GM18858 (cell line): ENCODE results near the gene IPO4.

Source experiments
- ATAC-seq: cut with Tn5 transposase; IDR thresholded peaks from one replicate; pipeline ENCODE4 v1.9.1; 2021; ENCODE audit not compliant: unreplicated experiment

The IPO4 gene

GRCh38 chr14:24178399-24179178 lies 10.0 kb downstream of the IPO4 start:
- no peak for ATAC-seq

GRCh38 chr14:24177891-24178290 lies 10.7 kb downstream of the IPO4 start:
- ATAC-seq: no peak

DNA sequence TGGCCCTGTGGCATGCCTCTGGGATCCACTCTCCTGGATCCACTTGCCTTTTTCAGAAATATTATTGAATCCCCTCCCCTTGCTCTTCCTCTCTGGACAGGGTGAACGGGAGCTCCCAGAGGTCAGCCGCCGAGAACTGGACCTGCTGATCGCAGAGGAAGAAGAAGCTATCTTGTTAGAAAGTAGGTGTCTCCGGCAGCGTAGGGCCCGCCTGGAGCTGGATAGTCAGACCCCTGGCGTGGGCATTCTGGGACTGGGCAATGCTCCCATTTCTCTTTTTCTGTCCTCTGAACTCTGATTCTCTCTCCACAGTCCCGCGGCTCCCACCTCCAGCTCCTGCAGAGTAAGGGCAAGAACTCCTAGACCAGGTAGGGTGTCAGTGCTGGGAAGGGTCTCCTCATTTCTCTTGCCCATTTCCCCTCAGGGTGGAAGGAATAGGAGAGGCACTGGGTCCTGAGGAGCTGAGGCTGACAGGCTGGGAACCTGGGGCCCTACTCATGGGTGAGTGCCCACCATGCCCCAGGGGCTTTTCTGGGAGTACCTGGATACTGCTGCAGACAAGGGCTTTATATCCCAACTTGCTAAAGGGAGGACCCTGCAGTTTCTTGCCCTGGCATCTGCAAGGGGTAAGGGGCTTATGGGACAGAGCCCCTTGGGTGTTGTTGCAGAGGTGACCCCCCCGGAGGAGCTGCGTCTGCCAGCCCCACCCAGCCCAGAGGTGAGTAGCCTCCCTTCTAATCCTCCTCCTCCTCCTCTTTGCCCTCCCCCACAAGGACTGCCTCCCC lies 11.4 kb downstream of the IPO4 start:
- no peak for ATAC-seq

GRCh38 chr14:24176599-24176998 lies 12.0 kb downstream of the IPO4 start:
- no peak for ATAC-seq

DNA sequence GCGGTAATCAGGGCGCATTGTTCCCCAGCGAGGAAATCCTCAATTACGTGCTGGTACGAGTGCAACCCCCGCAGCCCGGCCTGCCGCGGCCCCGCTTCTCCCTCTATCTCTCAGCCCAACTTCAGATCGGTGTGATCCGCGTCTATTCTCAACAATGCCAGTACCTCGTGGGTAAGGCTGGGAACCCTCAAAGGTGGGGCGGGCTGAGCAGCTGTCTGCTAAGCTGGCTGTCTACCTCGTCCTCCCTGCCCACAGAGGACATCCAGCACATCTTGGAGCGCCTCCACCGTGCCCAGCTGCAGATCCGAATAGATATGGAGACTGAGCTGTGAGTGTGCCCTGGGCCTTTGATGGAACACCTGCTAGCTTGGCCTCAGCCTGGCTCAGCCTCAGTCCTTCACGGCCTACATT lies 15.7 kb downstream of the IPO4 start:
- ATAC-seq: no peak

- ATAC-seq: no peak
Measured at GRCh38 chr14:24172261-24172860, 16.3 kb downstream of the IPO4 start.

DNA sequence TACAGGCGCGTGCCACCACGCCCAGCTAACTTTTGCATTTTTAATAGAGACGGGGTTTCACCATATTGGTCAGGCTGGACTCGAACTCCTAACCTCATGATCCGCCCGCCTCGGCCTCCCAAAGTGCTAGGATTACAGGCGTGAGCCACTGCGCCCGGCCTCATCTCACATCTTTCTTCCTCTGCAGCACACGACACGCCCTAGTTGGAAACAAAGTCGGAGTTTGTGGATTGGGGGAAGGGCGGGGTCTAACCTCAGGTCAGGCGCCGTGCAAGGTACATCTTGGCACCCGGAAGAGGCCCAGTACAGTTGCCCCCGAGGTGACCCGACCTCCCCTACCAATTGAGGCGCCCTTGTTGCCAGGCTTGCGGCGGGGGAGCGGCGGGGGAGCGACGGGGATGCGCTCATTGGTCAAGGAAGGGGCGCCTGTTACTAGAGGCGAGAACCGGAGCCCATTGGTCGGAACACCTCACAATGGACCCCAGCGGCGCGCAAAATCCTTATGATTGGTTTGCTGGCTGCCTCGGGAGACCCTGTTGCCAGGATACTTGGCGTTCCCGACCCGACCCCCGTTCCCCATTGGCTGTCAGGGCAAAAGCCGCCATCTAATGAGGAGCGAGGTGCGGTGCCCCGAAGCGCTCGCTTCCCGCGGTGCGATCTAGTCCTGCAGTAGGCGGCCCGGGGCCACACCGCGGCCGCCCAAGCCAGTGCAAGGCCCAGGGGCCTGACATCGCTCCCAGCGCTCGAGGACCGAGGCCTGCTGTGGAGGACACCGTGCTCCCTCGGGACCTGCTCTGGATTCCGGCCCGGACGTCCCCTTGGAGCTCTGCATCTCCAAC lies 17.0 kb downstream of the IPO4 start, which contains the start of gene REC8:
Gene REC8 (plus strand): TSS at position 659 of the 839 bp plus-strand sequence. CDS start 473 bp downstream, outside the sequence.
- peak; percentile 70 for ATAC-seq

GRCh38 chr14:24167469-24168114 lies 21.0 kb downstream of the IPO4 start:
- ATAC-seq: no peak

DNA sequence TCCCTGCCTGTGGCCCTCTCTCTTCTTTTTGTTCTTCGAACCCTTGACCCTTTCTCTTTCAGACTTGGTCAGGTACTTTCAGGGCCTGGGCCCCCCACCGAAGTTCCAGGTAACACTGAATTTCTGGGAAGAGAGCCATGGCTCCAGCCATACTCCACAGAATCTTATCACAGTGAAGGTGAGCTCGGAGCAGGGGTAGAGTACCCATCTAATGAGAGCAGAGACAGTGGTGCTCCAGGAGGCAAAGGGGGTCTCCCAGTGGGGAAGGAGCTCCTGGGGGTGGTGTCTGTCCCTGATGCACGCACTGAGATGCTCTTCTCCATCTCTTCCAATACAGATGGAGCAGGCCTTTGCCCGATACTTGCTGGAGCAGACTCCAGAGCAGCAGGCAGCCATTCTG lies 22.8 kb downstream of the IPO4 start:
- no peak for ATAC-seq

- no peak for ATAC-seq
Measured at GRCh38 chr14:24164518-24164991, 24.1 kb downstream of the IPO4 start.

DNA sequence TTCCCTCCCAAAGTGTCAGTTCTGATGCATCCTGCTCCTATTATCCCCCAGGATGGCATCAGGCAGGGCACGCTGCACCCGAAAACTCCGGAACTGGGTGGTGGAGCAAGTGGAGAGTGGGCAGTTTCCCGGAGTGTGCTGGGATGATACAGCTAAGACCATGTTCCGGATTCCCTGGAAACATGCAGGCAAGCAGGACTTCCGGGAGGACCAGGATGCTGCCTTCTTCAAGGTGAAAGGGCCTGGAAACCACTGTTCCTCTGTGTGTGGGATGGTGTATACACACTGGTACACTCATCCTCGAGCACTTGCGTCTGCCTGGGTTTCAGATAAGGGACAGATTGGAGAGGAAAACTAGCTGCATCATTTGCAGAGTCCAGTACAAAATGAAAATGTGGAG lies 26.5 kb downstream of the IPO4 start:
- no peak for ATAC-seq

- peak; percentile 69 for ATAC-seq
Measured at GRCh38 chr14:24160850-24161804, 27.5 kb downstream of the IPO4 start, which contains the start of gene IRF9. TSS of gene IRF9 (plus strand) at chr14:24161265. CDS start at chr14:24162145, 880 bp downstream.

DNA sequence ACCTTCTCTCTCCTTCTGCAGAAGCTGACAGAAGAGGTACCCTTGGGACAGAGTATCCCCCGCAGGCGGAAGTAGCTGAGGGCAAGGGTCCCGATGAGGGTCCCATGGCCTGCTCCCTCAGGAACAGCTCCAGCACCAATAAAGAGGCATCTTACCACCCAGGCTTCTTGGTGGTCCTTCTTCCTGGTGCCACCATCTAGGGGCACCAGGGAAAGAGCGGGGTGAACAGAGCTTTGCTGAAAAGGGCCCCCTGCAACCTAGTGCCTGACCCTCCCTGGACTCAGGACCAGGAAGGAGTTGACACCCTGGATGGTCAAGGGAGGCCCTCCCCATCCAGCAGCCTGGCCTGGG lies 28.1 kb downstream of the IPO4 start:
- no peak for ATAC-seq

GRCh38 chr14:24159777-24160498 lies 28.7 kb downstream of the IPO4 start:
- ATAC-seq: no peak

DNA sequence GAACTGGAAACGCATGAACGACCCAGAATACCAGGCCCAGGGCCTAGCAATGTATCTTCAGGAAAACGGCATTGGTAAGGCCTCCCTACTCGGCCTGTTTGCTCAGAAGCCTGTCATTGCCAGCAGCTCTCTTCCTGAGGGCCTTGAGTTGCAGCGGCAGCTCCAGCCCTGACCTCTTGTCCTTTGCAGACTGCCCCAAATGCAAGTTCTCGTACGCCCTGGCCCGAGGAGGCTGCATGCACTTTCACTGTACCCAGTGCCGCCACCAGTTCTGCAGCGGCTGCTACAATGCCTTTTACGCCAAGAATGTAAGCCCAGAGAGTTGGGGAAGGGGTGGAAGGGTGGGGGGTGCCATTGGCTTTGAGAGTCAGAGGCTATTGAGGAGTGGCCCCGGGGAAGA lies 31.3 kb downstream of the IPO4 start:
- no peak for ATAC-seq

GRCh38 chr14:24156840-24157239 lies 31.8 kb downstream of the IPO4 start:
- ATAC-seq: no peak

- no peak for ATAC-seq
Measured at GRCh38 chr14:24155100-24155499, 33.5 kb downstream of the IPO4 start.

DNA sequence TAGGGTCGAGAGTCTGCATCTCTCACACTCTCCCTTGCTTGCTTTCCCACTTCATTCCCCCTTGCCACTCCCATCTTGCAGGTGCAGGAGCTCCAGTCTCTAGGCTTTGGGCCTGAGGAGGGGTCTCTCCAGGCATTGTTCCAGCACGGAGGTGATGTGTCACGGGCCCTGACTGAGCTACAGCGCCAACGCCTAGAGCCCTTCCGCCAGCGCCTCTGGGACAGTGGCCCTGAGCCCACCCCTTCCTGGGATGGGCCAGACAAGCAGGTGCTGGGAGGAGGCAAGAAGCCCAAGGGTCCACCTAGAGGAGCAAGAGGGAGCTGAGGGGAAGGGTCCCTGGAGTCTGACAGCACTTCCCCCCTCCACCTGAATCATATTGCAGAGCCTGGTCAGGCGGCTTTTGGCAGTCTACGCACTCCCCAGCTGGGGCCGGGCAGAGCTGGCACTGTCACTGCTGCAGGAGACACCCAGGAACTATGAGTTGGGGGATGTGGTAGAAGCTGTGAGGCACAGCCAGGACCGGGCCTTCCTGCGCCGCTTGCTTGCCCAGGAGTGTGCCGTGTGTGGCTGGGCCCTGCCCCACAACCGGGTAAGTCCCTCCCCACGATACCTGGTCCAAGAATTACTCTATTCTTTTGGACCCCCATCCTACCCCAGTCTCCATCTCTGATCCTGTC lies 37.1 kb downstream of the IPO4 start:
- ATAC-seq: no peak
